A549 (cell line): Measurements from ENCODE around the gene SSBP3. TPM values are rescaled to one million over a fixed set of nuclear protein-coding genes. Genes with fewer than 3 reads are reported as not detected.

Source experiments
- ATAC-seq, 2 experiments: fragments of 200-7000 bp in 1 of 2; fragments of >200 bp in 1 of 2; cut with Nextera tagmentation in 1 of 2; cut with Tn5 transposase in 1 of 2; 3 replicates each; pipeline versions ENCODE4 v1.8.0 to v1.9.1; 2018 to 2020; ENCODE audit warnings: mild to moderate bottlenecking in 1 of 2, moderate library complexity in 1 of 2
- CTCF ChIA-PET: fragments of 300-600 bp; sonication (Branson Sonifier 250); formaldehyde crosslinking; extraction: SDS; loops from one replicate; lab custom pipeline; 2021; ENCODE audit warnings: antibody characterized with exemption, inconsistent platforms; lab: Yijun Ruan, JAX
- POLR2A ChIA-PET: fragments of 350-600 bp; formaldehyde crosslinking; extraction: SDS; loops from one replicate; lab custom pipeline; 2021; ENCODE audit warnings: antibody characterized with exemption, inconsistent platforms; lab: Yijun Ruan, JAX
- DNase-seq, 2 experiments: peaks; one replicate each; pipeline versions ENCODE4 v3.0.0 to v3.0.0-alpha.2; 2011 to 2016; ENCODE audit warnings: low read depth in 1 of 2, low spot score in 1 of 2
- FAIRE-seq: peaks from 2 replicates; lab custom pipeline; 2011; peaks lifted over from hg19 to GRCh38; lab: Jason Lieb, UNC
- H3K27ac ChIP-seq, 2 experiments: fragments of >200 bp; sonication (Bioruptor Twin); formaldehyde crosslinking; 3 replicates each; pipeline ENCODE4 v1.5.1; 2016 to 2017
- H3K4me1 ChIP-seq: fragments of >200 bp; sonication (Bioruptor Twin); formaldehyde crosslinking; 3 replicates; pipeline ENCODE4 v1.6.1; 2016
- H3K4me2 ChIP-seq: fragments of >200 bp; sonication (Bioruptor Twin); formaldehyde crosslinking; 3 replicates; pipeline ENCODE4 v1.6.1; 2016
- H3K4me3 ChIP-seq: fragments of >200 bp; sonication (Bioruptor Twin); formaldehyde crosslinking; 3 replicates; pipeline ENCODE4 v1.5.1; 2016
- H3K9me3 ChIP-seq: fragments of >200 bp; sonication (Bioruptor Twin); formaldehyde crosslinking; 3 replicates; pipeline ENCODE4 v1.6.1; 2016
- CHD2 ChIP-seq: fragments of 150-350 bp; IDR thresholded peaks from 2 replicates; pipeline ENCODE4 v1.6.1; 2014; ENCODE audit warnings: low read length; ENCODE audit not compliant: partially characterized antibody
- ESRRA ChIP-seq: fragments of 150-350 bp; IDR thresholded peaks from 2 replicates; pipeline ENCODE4 v1.6.1; 2014; ENCODE audit warnings: mild to moderate bottlenecking, low read length, borderline replicate concordance
- FOSL2 ChIP-seq, 2 experiments: fragments of 450-650 bp in 1 of 2; fragments of >200 bp in 1 of 2; sonication (Bioruptor Twin) in 1 of 2; formaldehyde crosslinking; IDR thresholded peaks; 2 replicates each; pipeline versions ENCODE4 v1.5.0 to v1.6.1; 2016 to 2020; ENCODE audit warnings: mild to moderate bottlenecking in 1 of 2, moderate library complexity in 1 of 2
- FOXS1 ChIP-seq: fragments of 250-450 bp; sonication (Bioruptor Pico); IDR thresholded peaks from 2 replicates; pipeline ENCODE4 v1.5.0; 2020; ENCODE audit warnings: mild to moderate bottlenecking, moderate library complexity
- HEYL ChIP-seq: fragments of 250-450 bp; sonication (Bioruptor Pico); IDR thresholded peaks from 2 replicates; pipeline ENCODE4 v1.8.0; 2021; ENCODE audit warnings: mild to moderate bottlenecking, moderate library complexity
- HOXB13 ChIP-seq: fragments of 250-450 bp; sonication (Bioruptor Pico); IDR thresholded peaks from 2 replicates; pipeline ENCODE4 v1.5.0; 2020; ENCODE audit warnings: low read depth, mild to moderate bottlenecking, moderate library complexity
- HOXB5 ChIP-seq: fragments of 250-450 bp; sonication (Bioruptor Pico); IDR thresholded peaks from 2 replicates; pipeline ENCODE4 v1.5.0; 2020; ENCODE audit warnings: mild to moderate bottlenecking, moderate library complexity
- JUN ChIP-seq, 2 experiments: fragments of >200 bp; sonication (Bioruptor Twin); formaldehyde crosslinking; IDR thresholded peaks; 2 replicates in 1 of 2; 3 replicates in 1 of 2; pipeline ENCODE4 v1.6.1; 2016 to 2017
- MYC ChIP-seq: IDR thresholded peaks from 2 replicates; pipeline ENCODE4 v1.6.1; 2012; ENCODE audit warnings: mild to moderate bottlenecking, inconsistent platforms, low read length, improper control_type of control experiment, borderline replicate concordance
- NFE2L2 ChIP-seq: fragments of 150-350 bp; conservative IDR thresholded peaks from 2 replicates; pipeline ENCODE4 v1.6.1; 2014; ENCODE audit warnings: low read length
- NR3C1 ChIP-seq: fragments of >200 bp; sonication (Bioruptor Twin); formaldehyde crosslinking; IDR thresholded peaks from 3 replicates; pipeline ENCODE4 v1.6.1; 2017
- POLR2AphosphoS2 ChIP-seq: conservative IDR thresholded peaks from 2 replicates; pipeline ENCODE4 v1.6.1; 2012; ENCODE audit warnings: low read length, improper control_type of control experiment, inconsistent platforms
- RAD21 ChIP-seq, 2 experiments: fragments of >200 bp in 1 of 2; sonication (Bioruptor Twin) in 1 of 2; formaldehyde crosslinking in 1 of 2; IDR thresholded peaks in 1 of 2; conservative IDR thresholded peaks in 1 of 2; 2 replicates in 1 of 2; 3 replicates in 1 of 2; pipeline ENCODE4 v1.6.1; 2012 to 2018; ENCODE audit warnings: inconsistent platforms in 1 of 2
- RCOR1 ChIP-seq: fragments of 150-350 bp; IDR thresholded peaks from 2 replicates; pipeline ENCODE4 v1.6.1; 2014; ENCODE audit warnings: antibody characterized with exemption, low read length, low read depth
- SMC3 ChIP-seq: fragments of >200 bp; sonication (Bioruptor Twin); formaldehyde crosslinking; IDR thresholded peaks from 3 replicates; pipeline ENCODE4 v1.6.1; 2018; ENCODE audit warnings: inconsistent platforms
- SREBF2 ChIP-seq: fragments of 450-650 bp; IDR thresholded peaks from 2 replicates; pipeline ENCODE4 v1.6.1; 2014; ENCODE audit warnings: mild to moderate bottlenecking, moderate library complexity
- TFCP2L1 ChIP-seq: fragments of 250-450 bp; sonication (Bioruptor Pico); IDR thresholded peaks from 2 replicates; pipeline ENCODE4 v1.5.0; 2021; ENCODE audit warnings: mild to moderate bottlenecking
- ZFP36 ChIP-seq: fragments of 450-650 bp; IDR thresholded peaks from 2 replicates; pipeline ENCODE4 v1.6.1; 2014; ENCODE audit warnings: borderline replicate concordance; ENCODE audit not compliant: partially characterized antibody
- ZSCAN20 ChIP-seq: fragments of 250-450 bp; sonication (Bioruptor Pico); IDR thresholded peaks from 2 replicates; pipeline ENCODE4 v1.8.0; 2022; ENCODE audit warnings: mild to moderate bottlenecking, moderate library complexity
- WGBS: methylation state at CpG from one replicate; pipeline ENCODE4 v1.1.6; 2017; ENCODE audit errors: missing lambda C conversion rate; 5-methylcytosine and 5-hydroxymethylcytosine counted together
- polyA plus RNA-seq, 4 experiments: library from polyadenylated mRNA; depleted of rRNA in 3 of 4; stranded (reverse); fragments of >200 nt; fragmentation: RNase III in 1 of 4; extraction: RNeasy Plus Mini Kit Qiagen cat#74134 plus additional on column Dnase treatment in 1 of 4; gene quantifications; 2 replicates in 3 of 4; 3 replicates in 1 of 4; pipeline ENCODE4 v1.2.3, GENCODE V29; 2011 to 2017
- TF ChIP-seq, protein P1 (sequence below): fragments of >200 bp; sonication (Bioruptor Twin); formaldehyde crosslinking; IDR thresholded peaks from 3 replicates; pipeline ENCODE4 v1.6.1; 2016
- TF ChIP-seq, protein P2 (sequence below): fragments of 250-450 bp; sonication (Bioruptor Pico); IDR thresholded peaks from 2 replicates; pipeline ENCODE4 v1.5.0; 2021; ENCODE audit warnings: mild to moderate bottlenecking, moderate library complexity, borderline replicate concordance
- TF ChIP-seq, protein P3 (sequence below): fragments of >200 bp; sonication (Bioruptor Twin); formaldehyde crosslinking; IDR thresholded peaks from 2 replicates; pipeline ENCODE4 v1.6.1; 2016
- TF ChIP-seq, protein P4 (sequence below): fragments of 450-650 bp; IDR thresholded peaks from 2 replicates; pipeline ENCODE4 v1.6.1; 2014; ENCODE audit warnings: antibody characterized with exemption
- TF ChIP-seq, protein P5 (sequence below): IDR thresholded peaks from 2 replicates; pipeline ENCODE4 v1.6.1; 2012
- TF ChIP-seq, protein P6 (sequence below): fragments of 150-350 bp; IDR thresholded peaks from 2 replicates; pipeline ENCODE4 v1.6.1; 2014; ENCODE audit warnings: low read depth, mild to moderate bottlenecking, low read length
- TF ChIP-seq, protein P7 (sequence below): IDR thresholded peaks from 2 replicates; pipeline ENCODE4 v1.6.1; 2012

The SSBP3 gene
- polyA plus RNA-seq, 2 of the 4 experiments (the other 2 are of a cell fraction) = 7.2 to 9.1 TPM

DNA sequence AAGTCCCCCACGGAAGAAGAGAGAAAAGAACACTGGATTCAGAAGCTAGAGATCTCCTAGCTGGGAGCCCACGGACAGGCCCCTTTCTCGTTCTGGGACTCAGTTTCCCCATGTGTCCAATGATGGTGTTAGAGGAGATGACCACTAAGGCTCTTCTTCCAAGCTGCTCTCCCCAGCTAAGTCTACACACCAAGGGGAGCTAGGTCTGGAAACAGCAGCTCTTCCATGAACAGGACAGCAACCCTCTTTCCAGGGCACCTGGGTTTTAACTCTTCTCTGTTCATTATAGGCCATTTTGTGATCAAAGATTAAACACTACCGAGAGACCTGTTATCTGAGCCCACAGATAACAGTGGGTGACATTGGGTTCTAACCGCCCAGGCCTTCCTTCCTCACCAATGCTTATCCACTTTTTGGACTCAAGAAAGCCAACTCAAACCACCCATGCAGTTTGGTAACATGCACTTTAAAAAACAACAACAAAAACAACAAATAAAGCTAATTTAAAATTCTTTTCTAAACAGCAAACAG lies 120.3 kb downstream of the SSBP3 start:
- ChIA-PET POLR2A (no interaction called here), CTCF (interaction anchor here (1.0 to 1.3 kb wide), 2 partner anchors 9 to 19 kb away, joined by 3 read pairs; no protein-coding TSS in a partner anchor)
- DNase-seq = no peak
- Histone ChIP-seq H3K4me1 (peaks cover 16% of the 10 kb centered on the region; the same call in 2 of the 3 replicates), H3K4me2 (no peak overlapping the region), H3K9me3 (no peaks in the 10 kb centered on the region), H3K4me3 (no peak overlapping the region), H3K27ac (no peak overlapping the region)
- no peak for TF ChIP-seq ZFP36
- TF ChIP-seq, protein P1, sequence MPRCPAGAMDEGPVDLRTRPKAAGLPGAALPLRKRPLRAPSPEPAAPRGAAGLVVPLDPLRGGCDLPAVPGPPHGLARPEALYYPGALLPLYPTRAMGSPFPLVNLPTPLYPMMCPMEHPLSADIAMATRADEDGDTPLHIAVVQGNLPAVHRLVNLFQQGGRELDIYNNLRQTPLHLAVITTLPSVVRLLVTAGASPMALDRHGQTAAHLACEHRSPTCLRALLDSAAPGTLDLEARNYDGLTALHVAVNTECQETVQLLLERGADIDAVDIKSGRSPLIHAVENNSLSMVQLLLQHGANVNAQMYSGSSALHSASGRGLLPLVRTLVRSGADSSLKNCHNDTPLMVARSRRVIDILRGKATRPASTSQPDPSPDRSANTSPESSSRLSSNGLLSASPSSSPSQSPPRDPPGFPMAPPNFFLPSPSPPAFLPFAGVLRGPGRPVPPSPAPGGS = no peak
- no peak for TF ChIP-seq RAD21 (conservative IDR thresholded peaks at IDR 0.05 in 1 of 2, IDR thresholded peaks at IDR 0.05 in 1 of 2)
- TF ChIP-seq SREBF2 = no peak
- TF ChIP-seq, protein P2, sequence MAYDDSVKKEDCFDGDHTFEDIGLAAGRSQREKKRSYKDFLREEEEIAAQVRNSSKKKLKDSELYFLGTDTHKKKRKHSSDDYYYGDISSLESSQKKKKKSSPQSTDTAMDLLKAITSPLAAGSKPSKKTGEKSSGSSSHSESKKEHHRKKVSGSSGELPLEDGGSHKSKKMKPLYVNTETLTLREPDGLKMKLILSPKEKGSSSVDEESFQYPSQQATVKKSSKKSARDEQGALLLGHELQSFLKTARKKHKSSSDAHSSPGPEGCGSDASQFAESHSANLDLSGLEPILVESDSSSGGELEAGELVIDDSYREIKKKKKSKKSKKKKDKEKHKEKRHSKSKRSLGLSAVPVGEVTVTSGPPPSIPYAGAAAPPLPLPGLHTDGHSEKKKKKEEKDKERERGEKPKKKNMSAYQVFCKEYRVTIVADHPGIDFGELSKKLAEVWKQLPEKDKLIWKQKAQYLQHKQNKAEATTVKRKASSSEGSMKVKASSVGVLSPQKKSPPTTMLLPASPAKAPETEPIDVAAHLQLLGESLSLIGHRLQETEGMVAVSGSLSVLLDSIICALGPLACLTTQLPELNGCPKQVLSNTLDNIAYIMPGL (CRISPR knock-in tag) = no peak
- no peak for TF ChIP-seq FOSL2 (IDR thresholded peaks at IDR 0.05)
- TF ChIP-seq FOSL2 (CRISPR knock-in tag; IDR thresholded peaks at IDR 0.05) = no peak
- TF ChIP-seq, protein P3, sequence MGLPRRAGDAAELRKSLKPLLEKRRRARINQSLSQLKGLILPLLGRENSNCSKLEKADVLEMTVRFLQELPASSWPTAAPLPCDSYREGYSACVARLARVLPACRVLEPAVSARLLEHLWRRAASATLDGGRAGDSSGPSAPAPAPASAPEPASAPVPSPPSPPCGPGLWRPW = no peak
- TF ChIP-seq, protein P4, sequence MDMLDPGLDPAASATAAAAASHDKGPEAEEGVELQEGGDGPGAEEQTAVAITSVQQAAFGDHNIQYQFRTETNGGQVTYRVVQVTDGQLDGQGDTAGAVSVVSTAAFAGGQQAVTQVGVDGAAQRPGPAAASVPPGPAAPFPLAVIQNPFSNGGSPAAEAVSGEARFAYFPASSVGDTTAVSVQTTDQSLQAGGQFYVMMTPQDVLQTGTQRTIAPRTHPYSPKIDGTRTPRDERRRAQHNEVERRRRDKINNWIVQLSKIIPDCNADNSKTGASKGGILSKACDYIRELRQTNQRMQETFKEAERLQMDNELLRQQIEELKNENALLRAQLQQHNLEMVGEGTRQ = no peak
- no peak for TF ChIP-seq HOXB5 (CRISPR knock-in tag)
- no peak for TF ChIP-seq TFCP2L1 (CRISPR knock-in tag)
- TF ChIP-seq CHD2 = no peak
- TF ChIP-seq MYC = no peak
- TF ChIP-seq, protein P5, sequence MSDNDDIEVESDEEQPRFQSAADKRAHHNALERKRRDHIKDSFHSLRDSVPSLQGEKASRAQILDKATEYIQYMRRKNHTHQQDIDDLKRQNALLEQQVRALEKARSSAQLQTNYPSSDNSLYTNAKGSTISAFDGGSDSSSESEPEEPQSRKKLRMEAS = no peak
- no peak for TF ChIP-seq ESRRA
- TF ChIP-seq SMC3 = no peak
- ATAC-seq = no peak
- WGBS = 89% methylated on average over 5 of the region's 5 CpGs
- no peak for FAIRE-seq

DNA sequence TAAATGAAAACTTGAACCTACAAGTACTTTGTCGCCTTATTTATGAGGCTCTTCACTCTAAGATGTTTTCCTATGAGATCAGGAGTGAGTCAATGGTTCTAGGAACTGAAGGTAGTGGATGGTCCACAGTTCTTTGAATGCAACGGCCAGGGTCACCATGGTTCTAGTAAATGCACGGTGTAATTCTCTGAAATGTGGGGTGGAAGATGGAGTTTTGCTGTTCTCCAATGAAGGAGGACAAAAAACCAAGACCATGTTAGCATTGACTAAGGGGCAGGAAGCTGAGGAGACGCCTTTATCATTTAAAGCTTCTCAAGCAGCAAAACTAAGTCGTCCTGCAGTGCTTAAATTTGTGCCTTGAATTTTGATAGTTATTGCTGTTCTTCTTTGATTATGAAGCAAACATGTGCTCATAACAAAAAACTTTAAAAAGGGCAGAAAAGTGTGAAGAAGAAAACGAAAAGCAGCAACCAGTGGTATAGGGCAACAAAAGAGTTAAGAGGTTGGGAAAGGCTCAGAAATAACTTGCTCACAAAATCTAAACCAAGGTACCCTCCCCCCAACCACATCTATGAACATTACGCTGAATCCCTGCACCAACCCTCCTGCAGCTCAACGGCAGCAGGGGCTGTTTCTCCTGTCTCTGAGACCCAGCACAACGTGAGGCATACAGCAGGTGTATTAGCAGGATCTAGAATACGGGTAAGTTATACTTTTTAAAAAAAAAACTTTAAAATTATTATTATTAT lies 121.2 kb downstream of the SSBP3 start:
- DNase-seq (no peak), FAIRE-seq (no peak), ATAC-seq (no peak)
- 81% methylated on average over 10 of the region's 10 CpGs for WGBS
- Histone ChIP-seq H3K9me3 (no peaks in the 10 kb centered on the region), H3K4me2 (no peak overlapping the region), H3K27ac (no peak overlapping the region), H3K4me1 (peaks cover 10% of the 10 kb centered on the region; the same call in 2 of the 3 replicates), H3K4me3 (no peak overlapping the region)
- CTCF ChIA-PET = interaction anchor here (1.0 to 1.3 kb wide), 2 partner anchors 10 to 20 kb away, joined by 3 read pairs; no protein-coding TSS in a partner anchor
- POLR2A ChIA-PET = no interaction called here
- no peak for TF ChIP-seq RAD21 (conservative IDR thresholded peaks at IDR 0.05 in 1 of 2, IDR thresholded peaks at IDR 0.05 in 1 of 2)
- no peak for TF ChIP-seq POLR2AphosphoS2
- TF ChIP-seq ZSCAN20 (CRISPR knock-in tag) = no peak
- TF ChIP-seq, protein P6, sequence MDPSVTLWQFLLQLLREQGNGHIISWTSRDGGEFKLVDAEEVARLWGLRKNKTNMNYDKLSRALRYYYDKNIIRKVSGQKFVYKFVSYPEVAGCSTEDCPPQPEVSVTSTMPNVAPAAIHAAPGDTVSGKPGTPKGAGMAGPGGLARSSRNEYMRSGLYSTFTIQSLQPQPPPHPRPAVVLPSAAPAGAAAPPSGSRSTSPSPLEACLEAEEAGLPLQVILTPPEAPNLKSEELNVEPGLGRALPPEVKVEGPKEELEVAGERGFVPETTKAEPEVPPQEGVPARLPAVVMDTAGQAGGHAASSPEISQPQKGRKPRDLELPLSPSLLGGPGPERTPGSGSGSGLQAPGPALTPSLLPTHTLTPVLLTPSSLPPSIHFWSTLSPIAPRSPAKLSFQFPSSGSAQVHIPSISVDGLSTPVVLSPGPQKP = no peak
- no peak for TF ChIP-seq JUN (IDR thresholded peaks at IDR 0.05)
- TF ChIP-seq FOSL2 (IDR thresholded peaks at IDR 0.05) = no peak
- TF ChIP-seq FOSL2 (CRISPR knock-in tag; IDR thresholded peaks at IDR 0.05) = no peak
- TF ChIP-seq RCOR1 = no peak
- TF ChIP-seq, protein P2 (CRISPR knock-in tag) = no peak
- no peak for TF ChIP-seq FOXS1
- no peak for TF ChIP-seq HOXB13 (CRISPR knock-in tag)
- no peak for TF ChIP-seq HOXB5 (CRISPR knock-in tag)
- TF ChIP-seq NFE2L2 = no peak
- no peak for TF ChIP-seq HEYL
- TF ChIP-seq NR3C1 = no peak
- TF ChIP-seq, protein P7, sequence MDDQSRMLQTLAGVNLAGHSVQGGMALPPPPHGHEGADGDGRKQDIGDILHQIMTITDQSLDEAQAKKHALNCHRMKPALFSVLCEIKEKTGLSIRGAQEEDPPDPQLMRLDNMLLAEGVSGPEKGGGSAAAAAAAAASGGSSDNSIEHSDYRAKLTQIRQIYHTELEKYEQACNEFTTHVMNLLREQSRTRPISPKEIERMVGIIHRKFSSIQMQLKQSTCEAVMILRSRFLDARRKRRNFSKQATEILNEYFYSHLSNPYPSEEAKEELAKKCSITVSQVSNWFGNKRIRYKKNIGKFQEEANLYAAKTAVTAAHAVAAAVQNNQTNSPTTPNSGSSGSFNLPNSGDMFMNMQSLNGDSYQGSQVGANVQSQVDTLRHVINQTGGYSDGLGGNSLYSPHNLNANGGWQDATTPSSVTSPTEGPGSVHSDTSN = no peak
